HepG2 (cell line): ENCODE data around the gene GATA1. TPM values are rescaled to one million over a fixed set of nuclear protein-coding genes. Genes with fewer than 3 reads are reported as not detected.

Experiments
- ATAC-seq: fragments of 200-7000 bp; cut with Tn5 transposase; 3 replicates; pipeline ENCODE4 v1.9.1; 2020; ENCODE audit warnings: mild to moderate bottlenecking, moderate library complexity
- BruUV-seq: library from RNA; stranded (reverse); fragments of 400-500 nt; replicated peaks from 2 replicates; lab custom pipeline; 2021; lab: Mats Ljungman, UMichigan
- CTCF ChIA-PET: fragments of 300-600 bp; formaldehyde crosslinking; extraction: SDS; loops from one replicate; lab custom pipeline; 2021; ENCODE audit warnings: low total read pairs, inconsistent platforms, low intra/inter-chr PET ratio; lab: Yijun Ruan, JAX
- POLR2A ChIA-PET: fragments of 350-600 bp; sonication (Branson Sonifier 250); formaldehyde crosslinking; loops from one replicate; lab custom pipeline; 2020; ENCODE audit warnings: antibody characterized with exemption, inconsistent platforms; lab: Yijun Ruan, JAX
- DNase-seq: peaks from one replicate; pipeline ENCODE4 v3.0.0-alpha.2; 2015; ENCODE audit warnings: low spot score
- FAIRE-seq: peaks from 3 replicates; lab custom pipeline; 2011; peaks lifted over from hg19 to GRCh38; lab: Jason Lieb, UNC
- H2AFZ ChIP-seq: one replicate; pipeline ENCODE4 v1.6.1; 2011; ENCODE audit warnings: low read length, inconsistent platforms
- H3K27ac ChIP-seq: fragments of 300-600 bp; 3 replicates; pipeline ENCODE4 v1.8.0; 2011; ENCODE audit warnings: mixed run types, mild to moderate bottlenecking, mixed read lengths, low read length, inconsistent platforms; ENCODE audit not compliant: insufficient read depth; ENCODE audit errors: extremely low read length
- H3K27me3 ChIP-seq, 2 experiments: fragments of 200-600 bp in 1 of 2; 2 replicates in 1 of 2; 3 replicates in 1 of 2; pipeline versions ENCODE4 v1.6.0 to v1.8.0; 2011; ENCODE audit warnings: low read length in 2 of 2, mild to moderate bottlenecking in 2 of 2, moderate library complexity in 2 of 2, inconsistent platforms in 1 of 2; ENCODE audit not compliant: insufficient read depth in 2 of 2, control insufficient read depth in 1 of 2
- H3K36me3 ChIP-seq, 2 experiments: fragments of 200-600 bp in 1 of 2; replicated peaks in 1 of 2; 2 replicates in 1 of 2; 3 replicates in 1 of 2; pipeline versions ENCODE4 v1.5.1 to v1.8.0; 2011; ENCODE audit warnings: low read length in 2 of 2, inconsistent platforms in 1 of 2; ENCODE audit not compliant: insufficient read depth in 2 of 2, control insufficient read depth in 1 of 2
- H3K4me1 ChIP-seq: 2 replicates; pipeline ENCODE4 v1.5.1; 2012; ENCODE audit warnings: low read length, inconsistent platforms; ENCODE audit not compliant: insufficient read depth
- H3K4me2 ChIP-seq: 2 replicates; pipeline ENCODE4 v1.6.0; 2011; ENCODE audit warnings: low read depth, low read length, inconsistent platforms
- H3K4me3 ChIP-seq, 3 experiments: fragments of 200-600 bp in 1 of 3; sonication (generic), shearing (Covaris generic) in 1 of 3; replicated peaks in 1 of 3; 2 replicates each; pipeline ENCODE4 v1.5.1; 2011 to 2016; ENCODE audit warnings: low read length in 3 of 3, inconsistent platforms in 2 of 3, low read depth in 2 of 3, mild to moderate bottlenecking in 2 of 3, control low read depth in 1 of 3, mixed read lengths in 1 of 3; ENCODE audit not compliant: insufficient read depth in 1 of 3
- H3K79me2 ChIP-seq: one replicate; pipeline ENCODE4 v1.6.1; 2011; ENCODE audit warnings: low read length, inconsistent platforms; ENCODE audit not compliant: insufficient read depth
- H3K9ac ChIP-seq: 2 replicates; pipeline ENCODE4 v1.6.0; 2011; ENCODE audit warnings: mild to moderate bottlenecking, low read depth, low read length, inconsistent platforms; ENCODE audit not compliant: insufficient read depth
- H3K9me3 ChIP-seq: 2 replicates; pipeline ENCODE4 v1.5.1; 2012; ENCODE audit warnings: mild to moderate bottlenecking, low read length
- H4K20me1 ChIP-seq: 2 replicates; pipeline ENCODE4 v1.6.0; 2011; ENCODE audit warnings: inconsistent platforms, mild to moderate bottlenecking, low read length, moderate library complexity; ENCODE audit not compliant: insufficient read depth
- BHLHE40 ChIP-seq: IDR thresholded peaks from 2 replicates; pipeline ENCODE4 v1.6.1; 2011; ENCODE audit warnings: low read length, improper control_type of control experiment
- HOXA7 ChIP-seq: sonication (generic); formaldehyde crosslinking; IDR thresholded peaks from 2 replicates; pipeline ENCODE4 v1.8.1; 2022; ENCODE audit warnings: mild to moderate bottlenecking, missing genetic modification reagents, moderate library complexity
- MXD4 ChIP-seq: IDR thresholded peaks from 2 replicates; pipeline ENCODE4 v1.6.1; 2016; ENCODE audit warnings: mild to moderate bottlenecking, missing biosample characterization, missing genetic modification reagents
- RBFOX2 ChIP-seq: fragments of 200-400 bp; formaldehyde crosslinking; IDR thresholded peaks from 2 replicates; pipeline ENCODE4 v1.6.1; 2017; ENCODE audit warnings: low read depth, mild to moderate bottlenecking, low read length
- ZNF124 ChIP-seq: sonication (generic); formaldehyde crosslinking; IDR thresholded peaks from 2 replicates; pipeline ENCODE4 v1.4.0; 2020; ENCODE audit warnings: missing genetic modification reagents
- ZNF33B ChIP-seq: sonication (generic); formaldehyde crosslinking; IDR thresholded peaks from 2 replicates; pipeline ENCODE4 v1.5.1; 2020; ENCODE audit warnings: mild to moderate bottlenecking, missing genetic modification reagents
- ZNF441 ChIP-seq: sonication (generic); formaldehyde crosslinking; IDR thresholded peaks from 2 replicates; pipeline ENCODE4 v1.7.0; 2021; ENCODE audit warnings: missing genetic modification reagents, borderline replicate concordance
- ZNF629 ChIP-seq: sonication (generic); formaldehyde crosslinking; conservative IDR thresholded peaks from 2 replicates; pipeline ENCODE4 v1.5.0; 2020; ENCODE audit warnings: missing genetic modification reagents
- WGBS: methylation state at CpG from one replicate; pipeline ENCODE4 v1.1.6; 2017; ENCODE audit warnings: low lambda C conversion rate; 5-methylcytosine and 5-hydroxymethylcytosine counted together
- in situ Hi-C: cut with HindIII; loops from 2 replicates; pipeline ENCODE4 v1.10.0; 2017; ENCODE audit warnings: low pct_unique_long_range_greater_than_20kb; ENCODE audit not compliant: extremely low pct_ligation_motif_present
- intact Hi-C: fragments of 100-400 bp; cut with micrococcal nuclease; formaldehyde crosslinking; loops from one replicate; pipeline ENCODE4 v1.10.0; 2022; ENCODE audit not compliant: unreplicated experiment
- polyA plus RNA-seq, 8 experiments: library from polyadenylated mRNA; depleted of rRNA in 3 of 8; stranded (reverse) in 7 of 8; unstranded in 1 of 8; fragments of >200 nt; fragmentation: Illumina TruSeq in 4 of 8; extraction: Trizol in 4 of 8; gene quantifications; 2 replicates each; pipeline versions ENCODE4 v1.2.1 to v1.2.3, GENCODE V29; 2011 to 2016; ENCODE audit warnings: low read depth in 4 of 8, missing spikeins in 1 of 8, mixed read lengths in 1 of 8; ENCODE audit not compliant: insufficient read depth in 1 of 8
- total RNA-seq, 5 experiments: library from RNA; depleted of rRNA; stranded (reverse); fragments of >200 nt; fragmentation: Illumina TruSeq; extraction: Trizol; gene quantifications; 2 replicates each; pipeline ENCODE4 v1.2.3, GENCODE V29; 2016; ENCODE audit warnings: low read depth in 1 of 5
- TF ChIP-seq, protein P1 (sequence below): sonication (generic); formaldehyde crosslinking; IDR thresholded peaks from 2 replicates; pipeline ENCODE4 v1.5.0; 2020; ENCODE audit warnings: mild to moderate bottlenecking, missing genetic modification reagents
- TF ChIP-seq, protein P2 (sequence below): sonication (generic); formaldehyde crosslinking; IDR thresholded peaks from 2 replicates; pipeline ENCODE4 v1.4.0; 2020; ENCODE audit warnings: mild to moderate bottlenecking, missing genetic modification reagents

The GATA1 gene
- total and polyA plus RNA-seq, 2 of the 13 experiments (the other 11 are each of a cell fraction or from before 2014, with no cell fraction given) = 0.13 TPM; not detected in 1

DNA sequence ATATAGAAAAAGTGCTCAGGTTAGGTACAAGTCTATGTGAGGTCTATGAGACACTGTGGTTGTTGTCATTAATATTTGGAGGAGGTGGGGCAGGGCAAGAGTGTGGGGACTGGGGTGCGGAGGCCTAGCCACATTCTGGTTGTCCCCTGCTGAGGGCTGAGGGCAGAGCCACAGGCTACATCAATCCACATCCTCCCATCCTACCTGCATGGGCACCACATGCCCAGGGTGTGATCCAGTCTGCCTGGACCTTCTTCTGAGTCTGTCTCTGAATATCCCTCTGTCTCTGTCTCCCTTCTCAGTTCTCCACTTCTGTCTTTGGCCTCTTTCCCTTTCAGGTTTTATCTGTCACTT lies 1.2 kb upstream of the GATA1 start (continued):
- TF ChIP-seq ZNF33B (CRISPR knock-in tag) (no peak), ZNF124 (CRISPR knock-in tag) (no peak), HOXA7 (CRISPR knock-in tag) (no peak), MXD4 (no peak), ZNF441 (CRISPR knock-in tag) (no peak)
- TF ChIP-seq, protein P1, sequence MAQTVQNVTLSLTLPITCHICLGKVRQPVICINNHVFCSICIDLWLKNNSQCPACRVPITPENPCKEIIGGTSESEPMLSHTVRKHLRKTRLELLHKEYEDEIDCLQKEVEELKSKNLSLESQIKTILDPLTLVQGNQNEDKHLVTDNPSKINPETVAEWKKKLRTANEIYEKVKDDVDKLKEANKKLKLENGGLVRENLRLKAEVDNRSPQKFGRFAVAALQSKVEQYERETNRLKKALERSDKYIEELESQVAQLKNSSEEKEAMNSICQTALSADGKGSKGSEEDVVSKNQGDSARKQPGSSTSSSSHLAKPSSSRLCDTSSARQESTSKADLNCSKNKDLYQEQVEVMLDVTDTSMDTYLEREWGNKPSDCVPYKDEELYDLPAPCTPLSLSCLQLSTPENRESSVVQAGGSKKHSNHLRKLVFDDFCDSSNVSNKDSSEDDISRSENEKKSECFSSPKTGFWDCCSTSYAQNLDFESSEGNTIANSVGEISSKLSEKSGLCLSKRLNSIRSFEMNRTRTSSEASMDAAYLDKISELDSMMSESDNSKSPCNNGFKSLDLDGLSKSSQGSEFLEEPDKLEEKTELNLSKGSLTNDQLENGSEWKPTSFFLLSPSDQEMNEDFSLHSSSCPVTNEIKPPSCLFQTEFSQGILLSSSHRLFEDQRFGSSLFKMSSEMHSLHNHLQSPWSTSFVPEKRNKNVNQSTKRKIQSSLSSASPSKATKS (CRISPR knock-in tag) = no peak
- TF ChIP-seq, all 625 proteins: peak for 0

DNA sequence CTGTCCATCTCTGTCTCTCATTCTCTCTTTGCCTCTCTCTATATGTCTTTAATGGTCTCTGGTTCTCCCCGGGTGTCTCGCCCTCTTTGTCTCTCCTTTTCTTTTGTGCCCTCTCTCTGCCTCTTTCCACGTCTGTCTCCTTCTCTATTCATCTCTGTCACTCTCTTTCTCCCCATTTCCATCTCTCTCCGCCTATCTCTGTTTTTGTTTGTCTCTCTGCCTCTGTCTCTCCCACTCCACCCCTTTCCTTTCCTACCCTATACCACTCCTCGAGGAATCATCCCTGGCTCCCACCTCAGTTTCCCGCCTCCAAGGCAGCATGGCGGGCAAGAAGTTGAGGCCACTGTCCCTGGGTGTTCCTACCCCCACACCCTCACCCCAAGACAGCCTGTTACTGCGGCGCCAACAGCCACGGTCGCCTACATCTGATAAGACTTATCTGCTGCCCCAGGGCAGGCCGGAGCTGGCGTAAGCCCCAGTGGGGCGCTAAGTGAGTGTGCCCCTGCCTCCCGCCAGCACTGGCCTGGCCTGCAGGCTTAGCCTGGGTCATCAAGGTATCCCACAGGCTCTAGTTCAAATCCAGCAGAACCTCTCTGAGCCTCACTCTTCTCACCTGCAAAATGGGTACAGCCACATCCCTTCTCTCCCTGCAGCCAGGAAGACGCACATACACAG lies 713 bp upstream of the GATA1 start:
- H4K20me1 ChIP-seq = no peaks in the 10 kb centered on the region
- no peak overlapping the region for H2AFZ ChIP-seq
- CTCF ChIA-PET = no interaction called here
- intact Hi-C loops (no loop called here), in situ Hi-C loops (no loop called here)
- H3K27ac ChIP-seq = no peak overlapping the region
- 45% methylated on average over 13 of the region's 16 CpGs for WGBS
- no peaks in the 10 kb centered on the region for H3K4me1 ChIP-seq
- no peaks in the 10 kb centered on the region for H3K79me2 ChIP-seq
- no peak for ATAC-seq
- no peaks in the 10 kb centered on the region; a peak in 1 of 5 replicates for H3K27me3 ChIP-seq
- H3K9me3 ChIP-seq = no peaks in the 10 kb centered on the region
- no peak overlapping the region for H3K9ac ChIP-seq
- H3K4me3 ChIP-seq = no peak overlapping the region
- TF ChIP-seq RBFOX2 (no peak), BHLHE40 (no peak), ZNF629 (CRISPR knock-in tag) (peak; percentile 77)
- TF ChIP-seq, protein P2, sequence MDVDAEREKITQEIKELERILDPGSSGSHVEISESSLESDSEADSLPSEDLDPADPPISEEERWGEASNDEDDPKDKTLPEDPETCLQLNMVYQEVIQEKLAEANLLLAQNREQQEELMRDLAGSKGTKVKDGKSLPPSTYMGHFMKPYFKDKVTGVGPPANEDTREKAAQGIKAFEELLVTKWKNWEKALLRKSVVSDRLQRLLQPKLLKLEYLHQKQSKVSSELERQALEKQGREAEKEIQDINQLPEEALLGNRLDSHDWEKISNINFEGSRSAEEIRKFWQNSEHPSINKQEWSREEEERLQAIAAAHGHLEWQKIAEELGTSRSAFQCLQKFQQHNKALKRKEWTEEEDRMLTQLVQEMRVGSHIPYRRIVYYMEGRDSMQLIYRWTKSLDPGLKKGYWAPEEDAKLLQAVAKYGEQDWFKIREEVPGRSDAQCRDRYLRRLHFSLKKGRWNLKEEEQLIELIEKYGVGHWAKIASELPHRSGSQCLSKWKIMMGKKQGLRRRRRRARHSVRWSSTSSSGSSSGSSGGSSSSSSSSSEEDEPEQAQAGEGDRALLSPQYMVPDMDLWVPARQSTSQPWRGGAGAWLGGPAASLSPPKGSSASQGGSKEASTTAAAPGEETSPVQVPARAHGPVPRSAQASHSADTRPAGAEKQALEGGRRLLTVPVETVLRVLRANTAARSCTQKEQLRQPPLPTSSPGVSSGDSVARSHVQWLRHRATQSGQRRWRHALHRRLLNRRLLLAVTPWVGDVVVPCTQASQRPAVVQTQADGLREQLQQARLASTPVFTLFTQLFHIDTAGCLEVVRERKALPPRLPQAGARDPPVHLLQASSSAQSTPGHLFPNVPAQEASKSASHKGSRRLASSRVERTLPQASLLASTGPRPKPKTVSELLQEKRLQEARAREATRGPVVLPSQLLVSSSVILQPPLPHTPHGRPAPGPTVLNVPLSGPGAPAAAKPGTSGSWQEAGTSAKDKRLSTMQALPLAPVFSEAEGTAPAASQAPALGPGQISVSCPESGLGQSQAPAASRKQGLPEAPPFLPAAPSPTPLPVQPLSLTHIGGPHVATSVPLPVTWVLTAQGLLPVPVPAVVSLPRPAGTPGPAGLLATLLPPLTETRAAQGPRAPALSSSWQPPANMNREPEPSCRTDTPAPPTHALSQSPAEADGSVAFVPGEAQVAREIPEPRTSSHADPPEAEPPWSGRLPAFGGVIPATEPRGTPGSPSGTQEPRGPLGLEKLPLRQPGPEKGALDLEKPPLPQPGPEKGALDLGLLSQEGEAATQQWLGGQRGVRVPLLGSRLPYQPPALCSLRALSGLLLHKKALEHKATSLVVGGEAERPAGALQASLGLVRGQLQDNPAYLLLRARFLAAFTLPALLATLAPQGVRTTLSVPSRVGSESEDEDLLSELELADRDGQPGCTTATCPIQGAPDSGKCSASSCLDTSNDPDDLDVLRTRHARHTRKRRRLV (CRISPR knock-in tag) = no peak
- TF ChIP-seq, all 625 proteins: peak for 1
- DNase-seq (no peak), FAIRE-seq (no peak)
- Histone ChIP-seq H3K36me3 (no peaks in the 10 kb centered on the region), H3K4me2 (no peak overlapping the region)
- POLR2A ChIA-PET = no interaction called here
- BruUV-seq = no TSS peak
